ENCODE data around the gene RIMKLB.
"Not testable (repeated sequence)": the region's sequence is repeated elsewhere in the genome, so short reads cannot be mapped to it uniquely, and the experiment has no call there.

Gene RIMKLB

GRCh38 chr12:8696442-8697090, 1.2 kb upstream of the RIMKLB start:
- DNase-seq = no peak

- no peak for DNase-seq
These were observed 693 bp upstream of the RIMKLB start for GRCh38 chr12:8697120-8697475.

GRCh38 chr12:8698132-8698851, 501 bp downstream of the RIMKLB start:
- no peak for DNase-seq

GRCh38 chr12:8698879-8699278, 1.1 kb downstream of the RIMKLB start:
- no peak for DNase-seq

- DNase-seq = no peak
These were observed 1.9 kb downstream of the RIMKLB start for GRCh38 chr12:8699714-8700113.

GRCh38 chr12:8701046-8701660, 3.4 kb downstream of the RIMKLB start:
- DNase-seq = no peak

- DNase-seq = no peak
These were observed 4.4 kb downstream of the RIMKLB start for GRCh38 chr12:8702159-8702558.

- DNase-seq = no peak
These were observed 11.5 kb downstream of the RIMKLB start for GRCh38 chr12:8709124-8709830.

GRCh38 chr12:8712572-8712971, 14.8 kb downstream of the RIMKLB start:
- DNase-seq = no peak

- DNase-seq = no peak
These were observed 24.6 kb downstream of the RIMKLB start for GRCh38 chr12:8722286-8722800.

GRCh38 chr12:8734873-8735381, 37.1 kb downstream of the RIMKLB start:
- DNase-seq = no peak

GRCh38 chr12:8742501-8742900, 44.7 kb downstream of the RIMKLB start:
- DNase-seq = no peak

GRCh38 chr12:8743121-8743520, 45.3 kb downstream of the RIMKLB start:
- DNase-seq = not testable (repeated sequence)

GRCh38 chr12:8745631-8746030, 47.8 kb downstream of the RIMKLB start:
- not testable (repeated sequence) for DNase-seq

- DNase-seq = no peak
These were observed 48.3 kb downstream of the RIMKLB start for GRCh38 chr12:8746046-8746445.

- DNase-seq = not testable (repeated sequence)
These were observed 62.3 kb downstream of the RIMKLB start for GRCh38 chr12:8760076-8760475.

GRCh38 chr12:8762701-8763100, 64.9 kb downstream of the RIMKLB start:
- not testable (repeated sequence) for DNase-seq

- DNase-seq = not testable (repeated sequence)
These were observed 68.3 kb downstream of the RIMKLB start for GRCh38 chr12:8766121-8766520.

- DNase-seq = no peak
These were observed 72.7 kb downstream of the RIMKLB start for GRCh38 chr12:8770499-8770898.

GRCh38 chr12:8771072-8771471, 73.3 kb downstream of the RIMKLB start:
- no peak for DNase-seq

- DNase-seq = no peak
These were observed 75.7 kb downstream of the RIMKLB start for GRCh38 chr12:8773461-8773860.

- no peak for DNase-seq
These were observed 81.5 kb downstream of the RIMKLB start for GRCh38 chr12:8779281-8779680.

GRCh38 chr12:8779862-8780261, 82.1 kb downstream of the RIMKLB start:
- DNase-seq = no peak

Data from GOT3 (cell line).